ENCODE data around the gene PLAU. TPM values are rescaled to one million over a fixed set of nuclear protein-coding genes. Genes with fewer than 3 reads are reported as not detected.

PLAU gene
- total and polyA plus RNA-seq, 2 of the 4 experiments (the other 2 are of a cell fraction): 123 to 283 TPM

- no peak for TF ChIP-seq ELK1 (IDR thresholded peaks at IDR 0.05; ENCODE audit: borderline replicate concordance, low read depth, low read length)
- TF ChIP-seq MXI1 (IDR thresholded peaks at IDR 0.05; ENCODE audit: borderline replicate concordance, low read depth, low read length): no peak
- no peak for TF ChIP-seq SMC3 (IDR thresholded peaks at IDR 0.05; ENCODE audit: low read depth, low read length)
- no peak for TF ChIP-seq MAZ (IDR thresholded peaks at IDR 0.05; ENCODE audit: borderline replicate concordance, low read depth, low read length)
Measured at GRCh38 chr10:73955719-73956118, 44.8 kb downstream of the PLAU start (continued).
